WTC11 (cell line): ENCODE data around the gene RASSF1.

Experiments
- CREB1 ChIP-seq: sonication (generic); formaldehyde crosslinking; IDR thresholded peaks from 2 replicates; pipeline ENCODE4 v1.8.0; 2023; ENCODE audit warnings: mild to moderate bottlenecking, missing genetic modification reagents
- ELF4 ChIP-seq: sonication (generic); formaldehyde crosslinking; IDR thresholded peaks from 2 replicates; pipeline ENCODE4 v1.8.1; 2022; ENCODE audit warnings: low read depth, mild to moderate bottlenecking, moderate library complexity, missing genetic modification reagents
- JUN ChIP-seq: sonication (generic); formaldehyde crosslinking; IDR thresholded peaks from 2 replicates; pipeline ENCODE4 v1.8.0; 2023; ENCODE audit warnings: mild to moderate bottlenecking, missing genetic modification reagents
- NR3C1 ChIP-seq: sonication (generic); formaldehyde crosslinking; conservative IDR thresholded peaks from 2 replicates; pipeline ENCODE4 v1.8.1; 2023; ENCODE audit warnings: low read depth, mild to moderate bottlenecking, missing genetic modification reagents
- ZBTB21 ChIP-seq: sonication (generic); formaldehyde crosslinking; IDR thresholded peaks from 2 replicates; pipeline ENCODE4 v1.8.1; 2023; ENCODE audit warnings: mild to moderate bottlenecking, missing genetic modification reagents, borderline replicate concordance
- TF ChIP-seq, protein P1 (sequence below): fragments of 200-600 bp; IDR thresholded peaks from 2 replicates; pipeline ENCODE4 v1.8.0; 2022; ENCODE audit warnings: antibody characterized with exemption
- TF ChIP-seq, protein P2 (sequence below): sonication (generic); formaldehyde crosslinking; IDR thresholded peaks from 2 replicates; pipeline ENCODE4 v1.8.0; 2022; ENCODE audit warnings: mild to moderate bottlenecking, missing genetic modification reagents
- TF ChIP-seq, protein P3 (sequence below): fragments of 250-450 bp; sonication (Bioruptor Pico); IDR thresholded peaks from 2 replicates; pipeline ENCODE4 v1.9.0; 2021; ENCODE audit warnings: moderate library complexity, mild to moderate bottlenecking, inconsistent platforms, borderline replicate concordance
- TF ChIP-seq, protein P4 (sequence below): sonication (generic); formaldehyde crosslinking; IDR thresholded peaks from 2 replicates; pipeline ENCODE4 v1.8.0; 2023; ENCODE audit warnings: mild to moderate bottlenecking, missing genetic modification reagents
- TF ChIP-seq, protein P5 (sequence below): sonication (generic); formaldehyde crosslinking; conservative IDR thresholded peaks from 2 replicates; pipeline ENCODE4 v1.8.1; 2023; ENCODE audit warnings: mild to moderate bottlenecking, low read depth, missing genetic modification reagents, moderate library complexity
- TF ChIP-seq, protein P6 (sequence below): sonication (generic); formaldehyde crosslinking; IDR thresholded peaks from 2 replicates; pipeline ENCODE4 v1.8.1; 2023; ENCODE audit warnings: mild to moderate bottlenecking, moderate library complexity, missing genetic modification reagents

DNA sequence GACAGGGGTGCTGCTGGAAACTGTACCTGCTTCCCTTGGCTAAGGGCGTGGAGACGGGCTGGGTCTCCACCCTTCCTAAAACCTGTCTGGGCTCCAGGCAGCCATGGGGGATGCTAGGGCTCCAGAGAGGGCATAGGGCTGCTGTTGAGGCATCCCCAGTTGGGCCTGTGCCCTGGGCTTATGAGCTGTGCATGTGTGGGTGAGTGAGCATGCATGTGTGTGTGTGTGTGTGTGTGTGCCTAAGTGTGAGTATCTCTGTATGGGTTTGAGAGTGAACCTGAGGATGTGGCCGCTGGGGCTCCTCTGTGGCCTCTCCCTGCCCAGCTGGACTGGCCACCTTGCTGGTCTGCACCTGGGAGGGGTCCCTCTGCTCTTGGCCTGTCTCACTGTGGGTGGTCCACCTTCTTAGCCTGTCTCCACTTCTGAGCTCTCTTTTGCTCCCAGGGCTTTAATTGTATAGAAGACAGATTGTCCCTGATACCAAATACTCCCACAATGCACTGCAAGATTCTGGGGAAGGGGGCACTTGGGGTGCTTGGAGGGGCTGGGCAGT lies 30.6 kb upstream of the RASSF1 start:
- TF ChIP-seq, protein P1, sequence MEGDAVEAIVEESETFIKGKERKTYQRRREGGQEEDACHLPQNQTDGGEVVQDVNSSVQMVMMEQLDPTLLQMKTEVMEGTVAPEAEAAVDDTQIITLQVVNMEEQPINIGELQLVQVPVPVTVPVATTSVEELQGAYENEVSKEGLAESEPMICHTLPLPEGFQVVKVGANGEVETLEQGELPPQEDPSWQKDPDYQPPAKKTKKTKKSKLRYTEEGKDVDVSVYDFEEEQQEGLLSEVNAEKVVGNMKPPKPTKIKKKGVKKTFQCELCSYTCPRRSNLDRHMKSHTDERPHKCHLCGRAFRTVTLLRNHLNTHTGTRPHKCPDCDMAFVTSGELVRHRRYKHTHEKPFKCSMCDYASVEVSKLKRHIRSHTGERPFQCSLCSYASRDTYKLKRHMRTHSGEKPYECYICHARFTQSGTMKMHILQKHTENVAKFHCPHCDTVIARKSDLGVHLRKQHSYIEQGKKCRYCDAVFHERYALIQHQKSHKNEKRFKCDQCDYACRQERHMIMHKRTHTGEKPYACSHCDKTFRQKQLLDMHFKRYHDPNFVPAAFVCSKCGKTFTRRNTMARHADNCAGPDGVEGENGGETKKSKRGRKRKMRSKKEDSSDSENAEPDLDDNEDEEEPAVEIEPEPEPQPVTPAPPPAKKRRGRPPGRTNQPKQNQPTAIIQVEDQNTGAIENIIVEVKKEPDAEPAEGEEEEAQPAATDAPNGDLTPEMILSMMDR: no peak
- TF ChIP-seq, protein P2, sequence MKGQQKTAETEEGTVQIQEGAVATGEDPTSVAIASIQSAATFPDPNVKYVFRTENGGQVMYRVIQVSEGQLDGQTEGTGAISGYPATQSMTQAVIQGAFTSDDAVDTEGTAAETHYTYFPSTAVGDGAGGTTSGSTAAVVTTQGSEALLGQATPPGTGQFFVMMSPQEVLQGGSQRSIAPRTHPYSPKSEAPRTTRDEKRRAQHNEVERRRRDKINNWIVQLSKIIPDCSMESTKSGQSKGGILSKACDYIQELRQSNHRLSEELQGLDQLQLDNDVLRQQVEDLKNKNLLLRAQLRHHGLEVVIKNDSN: no peak
- TF ChIP-seq CREB1 (CRISPR knock-in tag) (no peak), JUN (CRISPR knock-in tag) (no peak), NR3C1 (no peak), ZBTB21 (CRISPR knock-in tag) (no peak), ELF4 (no peak)
- TF ChIP-seq, protein P3, sequence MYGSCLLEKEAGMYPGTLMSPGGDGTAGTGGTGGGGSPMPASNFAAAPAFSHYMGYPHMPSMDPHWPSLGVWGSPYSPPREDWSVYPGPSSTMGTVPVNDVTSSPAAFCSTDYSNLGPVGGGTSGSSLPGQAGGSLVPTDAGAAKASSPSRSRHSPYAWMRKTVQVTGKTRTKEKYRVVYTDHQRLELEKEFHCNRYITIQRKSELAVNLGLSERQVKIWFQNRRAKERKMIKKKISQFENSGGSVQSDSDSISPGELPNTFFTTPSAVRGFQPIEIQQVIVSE (CRISPR knock-in tag): no peak
- TF ChIP-seq, protein P4, sequence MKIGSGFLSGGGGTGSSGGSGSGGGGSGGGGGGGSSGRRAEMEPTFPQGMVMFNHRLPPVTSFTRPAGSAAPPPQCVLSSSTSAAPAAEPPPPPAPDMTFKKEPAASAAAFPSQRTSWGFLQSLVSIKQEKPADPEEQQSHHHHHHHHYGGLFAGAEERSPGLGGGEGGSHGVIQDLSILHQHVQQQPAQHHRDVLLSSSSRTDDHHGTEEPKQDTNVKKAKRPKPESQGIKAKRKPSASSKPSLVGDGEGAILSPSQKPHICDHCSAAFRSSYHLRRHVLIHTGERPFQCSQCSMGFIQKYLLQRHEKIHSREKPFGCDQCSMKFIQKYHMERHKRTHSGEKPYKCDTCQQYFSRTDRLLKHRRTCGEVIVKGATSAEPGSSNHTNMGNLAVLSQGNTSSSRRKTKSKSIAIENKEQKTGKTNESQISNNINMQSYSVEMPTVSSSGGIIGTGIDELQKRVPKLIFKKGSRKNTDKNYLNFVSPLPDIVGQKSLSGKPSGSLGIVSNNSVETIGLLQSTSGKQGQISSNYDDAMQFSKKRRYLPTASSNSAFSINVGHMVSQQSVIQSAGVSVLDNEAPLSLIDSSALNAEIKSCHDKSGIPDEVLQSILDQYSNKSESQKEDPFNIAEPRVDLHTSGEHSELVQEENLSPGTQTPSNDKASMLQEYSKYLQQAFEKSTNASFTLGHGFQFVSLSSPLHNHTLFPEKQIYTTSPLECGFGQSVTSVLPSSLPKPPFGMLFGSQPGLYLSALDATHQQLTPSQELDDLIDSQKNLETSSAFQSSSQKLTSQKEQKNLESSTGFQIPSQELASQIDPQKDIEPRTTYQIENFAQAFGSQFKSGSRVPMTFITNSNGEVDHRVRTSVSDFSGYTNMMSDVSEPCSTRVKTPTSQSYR (CRISPR knock-in tag): no peak
- TF ChIP-seq, protein P5, sequence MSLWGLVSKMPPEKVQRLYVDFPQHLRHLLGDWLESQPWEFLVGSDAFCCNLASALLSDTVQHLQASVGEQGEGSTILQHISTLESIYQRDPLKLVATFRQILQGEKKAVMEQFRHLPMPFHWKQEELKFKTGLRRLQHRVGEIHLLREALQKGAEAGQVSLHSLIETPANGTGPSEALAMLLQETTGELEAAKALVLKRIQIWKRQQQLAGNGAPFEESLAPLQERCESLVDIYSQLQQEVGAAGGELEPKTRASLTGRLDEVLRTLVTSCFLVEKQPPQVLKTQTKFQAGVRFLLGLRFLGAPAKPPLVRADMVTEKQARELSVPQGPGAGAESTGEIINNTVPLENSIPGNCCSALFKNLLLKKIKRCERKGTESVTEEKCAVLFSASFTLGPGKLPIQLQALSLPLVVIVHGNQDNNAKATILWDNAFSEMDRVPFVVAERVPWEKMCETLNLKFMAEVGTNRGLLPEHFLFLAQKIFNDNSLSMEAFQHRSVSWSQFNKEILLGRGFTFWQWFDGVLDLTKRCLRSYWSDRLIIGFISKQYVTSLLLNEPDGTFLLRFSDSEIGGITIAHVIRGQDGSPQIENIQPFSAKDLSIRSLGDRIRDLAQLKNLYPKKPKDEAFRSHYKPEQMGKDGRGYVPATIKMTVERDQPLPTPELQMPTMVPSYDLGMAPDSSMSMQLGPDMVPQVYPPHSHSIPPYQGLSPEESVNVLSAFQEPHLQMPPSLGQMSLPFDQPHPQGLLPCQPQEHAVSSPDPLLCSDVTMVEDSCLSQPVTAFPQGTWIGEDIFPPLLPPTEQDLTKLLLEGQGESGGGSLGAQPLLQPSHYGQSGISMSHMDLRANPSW (CRISPR knock-in tag): no peak
- TF ChIP-seq, protein P6, sequence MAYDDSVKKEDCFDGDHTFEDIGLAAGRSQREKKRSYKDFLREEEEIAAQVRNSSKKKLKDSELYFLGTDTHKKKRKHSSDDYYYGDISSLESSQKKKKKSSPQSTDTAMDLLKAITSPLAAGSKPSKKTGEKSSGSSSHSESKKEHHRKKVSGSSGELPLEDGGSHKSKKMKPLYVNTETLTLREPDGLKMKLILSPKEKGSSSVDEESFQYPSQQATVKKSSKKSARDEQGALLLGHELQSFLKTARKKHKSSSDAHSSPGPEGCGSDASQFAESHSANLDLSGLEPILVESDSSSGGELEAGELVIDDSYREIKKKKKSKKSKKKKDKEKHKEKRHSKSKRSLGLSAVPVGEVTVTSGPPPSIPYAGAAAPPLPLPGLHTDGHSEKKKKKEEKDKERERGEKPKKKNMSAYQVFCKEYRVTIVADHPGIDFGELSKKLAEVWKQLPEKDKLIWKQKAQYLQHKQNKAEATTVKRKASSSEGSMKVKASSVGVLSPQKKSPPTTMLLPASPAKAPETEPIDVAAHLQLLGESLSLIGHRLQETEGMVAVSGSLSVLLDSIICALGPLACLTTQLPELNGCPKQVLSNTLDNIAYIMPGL: no peak
